CD4-positive, alpha-beta T cell treated with Interleukin-15 for 1 hour (primary cell): Measurements from ENCODE around the gene NAA35.
A peak's percentile ranks its signal among the peaks of the same experiment; 100 is the strongest.
"Not testable (repeated sequence)": the region's sequence is repeated elsewhere in the genome, so short reads cannot be mapped to it uniquely, and the experiment has no call there.

Experiments
- DNase-seq: peaks from one replicate; pipeline ENCODE4 v3.0.0-alpha.2; 2020

The NAA35 gene

GRCh38 chr9:85940832-85941621 lies at the start of gene NAA35:
TSS of gene NAA35 (plus strand) at chr9:85941146. CDS start at chr9:85942160, 1,014 bp downstream.
- DNase-seq = peak; percentile 99

GRCh38 chr9:85892401-85892800 lies 48.5 kb upstream of the NAA35 start:
- DNase-seq = no peak

- no peak for DNase-seq
Observed at GRCh38 chr9:85895685-85896084, 45.3 kb upstream of the NAA35 start.

GRCh38 chr9:85897848-85898247 lies 43.1 kb upstream of the NAA35 start:
- DNase-seq = no peak

- no peak for DNase-seq
Observed at GRCh38 chr9:85898332-85898731, 42.6 kb upstream of the NAA35 start.

- no peak for DNase-seq
Observed at GRCh38 chr9:85899388-85899787, 41.6 kb upstream of the NAA35 start.

GRCh38 chr9:85900504-85901201 lies 40.3 kb upstream of the NAA35 start:
- DNase-seq = peak; percentile 27

GRCh38 chr9:85904975-85905374 lies 36.0 kb upstream of the NAA35 start:
- no peak for DNase-seq

- no peak for DNase-seq
Observed at GRCh38 chr9:85905957-85906356, 35.0 kb upstream of the NAA35 start.

- no peak for DNase-seq
Observed at GRCh38 chr9:85909390-85909789, 31.6 kb upstream of the NAA35 start.

- DNase-seq = no peak
Observed at GRCh38 chr9:85914108-85914507, 26.8 kb upstream of the NAA35 start.

- no peak for DNase-seq
Observed at GRCh38 chr9:85917756-85918155, 23.2 kb upstream of the NAA35 start.

- DNase-seq = no peak
Observed at GRCh38 chr9:85925493-85925892, 15.5 kb upstream of the NAA35 start.

GRCh38 chr9:85927076-85927475 lies 13.9 kb upstream of the NAA35 start:
- no peak for DNase-seq

GRCh38 chr9:85931495-85931894 lies 9.5 kb upstream of the NAA35 start:
- no peak for DNase-seq

- not testable (repeated sequence) for DNase-seq
Observed at GRCh38 chr9:85935950-85936349, 5.0 kb upstream of the NAA35 start.

GRCh38 chr9:85940275-85940831 lies 593 bp upstream of the NAA35 start:
- DNase-seq = no peak

GRCh38 chr9:85941622-85941940 lies 635 bp downstream of the NAA35 start:
- DNase-seq = no peak

- DNase-seq = no peak
Observed at GRCh38 chr9:85941966-85942912, 1.3 kb downstream of the NAA35 start.

GRCh38 chr9:85942913-85943709 lies 2.2 kb downstream of the NAA35 start:
- DNase-seq = no peak

GRCh38 chr9:85943757-85944430 lies 2.9 kb downstream of the NAA35 start:
- no peak for DNase-seq

GRCh38 chr9:85944672-85945071 lies 3.7 kb downstream of the NAA35 start:
- DNase-seq = no peak
